PFSK-1 (cell line): ENCODE measurements around the gene RPRD2.

Experiments used
- FOXP2 ChIP-seq: optimal IDR thresholded peaks from 2 replicates; pipeline ENCODE3; 2011; ENCODE audit warnings: borderline replicate concordance, control low read depth, inconsistent platforms; ENCODE audit not compliant: insufficient read depth; ENCODE audit errors: extremely low read length, extremely low read depth
- POLR2AphosphoS5 ChIP-seq: IDR thresholded peaks from 2 replicates; pipeline ENCODE4 v1.6.1; 2012; ENCODE audit warnings: low read depth, mild to moderate bottlenecking, control low read depth, low read length, moderate library complexity
- SIN3A ChIP-seq: IDR thresholded peaks from 2 replicates; pipeline ENCODE4 v1.6.1; 2012; ENCODE audit warnings: mild to moderate bottlenecking, low read length, moderate library complexity, borderline replicate concordance; ENCODE audit not compliant: insufficient read depth
- TAF1 ChIP-seq: IDR thresholded peaks from 2 replicates; pipeline ENCODE4 v1.6.1; 2012; ENCODE audit warnings: low read length, control low read depth, borderline replicate concordance; ENCODE audit not compliant: insufficient read depth
- TF ChIP-seq, protein P1 (sequence below), 2 experiments: IDR thresholded peaks; 2 replicates each; pipeline versions ENCODE4 v1.6.1 to v1.8.0; 2011 to 2012; ENCODE audit warnings: low read depth in 2 of 2, low read length in 2 of 2, control low read depth in 1 of 2, inconsistent platforms in 1 of 2, mild to moderate bottlenecking in 1 of 2, moderate library complexity in 1 of 2; ENCODE audit not compliant: insufficient read depth in 1 of 2

The RPRD2 gene

DNA sequence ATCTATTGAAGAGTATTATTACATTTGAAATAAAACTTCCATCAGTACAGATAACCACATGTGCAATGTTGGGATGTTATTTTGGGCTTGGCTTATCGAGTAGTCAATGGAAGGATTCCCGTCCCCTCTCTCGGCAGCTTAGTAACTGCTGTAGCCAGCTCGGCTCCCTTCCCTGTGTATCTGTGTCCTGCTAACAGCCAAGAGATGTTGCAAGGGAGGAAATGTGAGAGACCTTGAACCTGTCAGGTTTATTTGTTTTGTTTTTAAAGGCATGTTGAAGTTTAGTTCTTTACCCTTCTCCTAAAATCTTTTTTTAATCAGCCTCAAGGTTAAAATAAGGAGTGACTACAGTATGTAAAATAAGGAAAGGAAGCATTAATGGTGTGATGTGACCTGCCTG, 109.7 kb downstream of the RPRD2 start:
- TF ChIP-seq SIN3A: no peak

DNA sequence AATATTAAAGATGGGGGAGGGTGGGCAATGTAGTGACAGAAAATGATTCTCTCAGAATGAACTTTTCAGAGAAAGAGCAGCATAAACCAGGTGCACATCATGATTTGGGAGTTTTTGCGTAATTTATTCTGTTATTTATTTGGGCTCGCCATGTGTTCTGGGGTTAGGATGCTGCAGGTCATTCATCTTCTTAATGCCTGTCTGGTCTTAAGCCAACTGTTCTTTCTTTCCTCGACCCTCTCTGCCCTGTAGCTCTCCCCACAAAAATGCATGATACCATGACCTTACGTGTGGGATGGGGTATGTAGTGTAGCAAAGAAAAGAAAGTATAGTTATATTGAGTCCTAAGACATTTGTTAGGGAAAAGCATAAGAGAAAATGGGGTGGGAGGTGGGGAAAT, 110.9 kb downstream of the RPRD2 start:
- TF ChIP-seq, protein P1, sequence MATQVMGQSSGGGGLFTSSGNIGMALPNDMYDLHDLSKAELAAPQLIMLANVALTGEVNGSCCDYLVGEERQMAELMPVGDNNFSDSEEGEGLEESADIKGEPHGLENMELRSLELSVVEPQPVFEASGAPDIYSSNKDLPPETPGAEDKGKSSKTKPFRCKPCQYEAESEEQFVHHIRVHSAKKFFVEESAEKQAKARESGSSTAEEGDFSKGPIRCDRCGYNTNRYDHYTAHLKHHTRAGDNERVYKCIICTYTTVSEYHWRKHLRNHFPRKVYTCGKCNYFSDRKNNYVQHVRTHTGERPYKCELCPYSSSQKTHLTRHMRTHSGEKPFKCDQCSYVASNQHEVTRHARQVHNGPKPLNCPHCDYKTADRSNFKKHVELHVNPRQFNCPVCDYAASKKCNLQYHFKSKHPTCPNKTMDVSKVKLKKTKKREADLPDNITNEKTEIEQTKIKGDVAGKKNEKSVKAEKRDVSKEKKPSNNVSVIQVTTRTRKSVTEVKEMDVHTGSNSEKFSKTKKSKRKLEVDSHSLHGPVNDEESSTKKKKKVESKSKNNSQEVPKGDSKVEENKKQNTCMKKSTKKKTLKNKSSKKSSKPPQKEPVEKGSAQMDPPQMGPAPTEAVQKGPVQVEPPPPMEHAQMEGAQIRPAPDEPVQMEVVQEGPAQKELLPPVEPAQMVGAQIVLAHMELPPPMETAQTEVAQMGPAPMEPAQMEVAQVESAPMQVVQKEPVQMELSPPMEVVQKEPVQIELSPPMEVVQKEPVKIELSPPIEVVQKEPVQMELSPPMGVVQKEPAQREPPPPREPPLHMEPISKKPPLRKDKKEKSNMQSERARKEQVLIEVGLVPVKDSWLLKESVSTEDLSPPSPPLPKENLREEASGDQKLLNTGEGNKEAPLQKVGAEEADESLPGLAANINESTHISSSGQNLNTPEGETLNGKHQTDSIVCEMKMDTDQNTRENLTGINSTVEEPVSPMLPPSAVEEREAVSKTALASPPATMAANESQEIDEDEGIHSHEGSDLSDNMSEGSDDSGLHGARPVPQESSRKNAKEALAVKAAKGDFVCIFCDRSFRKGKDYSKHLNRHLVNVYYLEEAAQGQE (IDR thresholded peaks at IDR 0.05; ENCODE audit: insufficient read depth in 1 of 2, low read depth in 2 of 2, low read length in 2 of 2): no peak

DNA sequence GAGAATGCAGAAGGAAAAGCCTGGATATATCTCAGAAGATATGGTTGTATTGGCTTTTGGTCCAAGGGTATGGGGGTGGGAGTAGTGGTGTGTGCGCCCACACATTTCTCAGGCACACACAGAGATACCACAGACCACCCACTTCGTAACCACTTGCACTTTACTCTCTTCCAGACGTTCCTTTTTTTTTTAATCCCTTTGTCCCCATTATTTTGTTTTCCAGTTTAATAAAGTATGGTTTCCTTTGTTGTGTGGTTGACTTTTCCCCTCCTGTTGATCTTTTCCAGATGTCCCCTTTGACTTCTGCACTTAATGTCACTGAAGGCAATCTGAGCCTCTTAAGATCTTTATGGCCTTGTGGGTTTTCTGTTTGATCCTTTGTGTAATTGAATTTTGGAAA, 112.8 kb downstream of the RPRD2 start:
- TF ChIP-seq, protein P1 (IDR thresholded peaks at IDR 0.05; ENCODE audit: insufficient read depth in 1 of 2, low read depth in 2 of 2, low read length in 2 of 2): no peak
- TF ChIP-seq SIN3A (no peak), POLR2AphosphoS5 (no peak), FOXP2 (no peak), TAF1 (no peak)

DNA sequence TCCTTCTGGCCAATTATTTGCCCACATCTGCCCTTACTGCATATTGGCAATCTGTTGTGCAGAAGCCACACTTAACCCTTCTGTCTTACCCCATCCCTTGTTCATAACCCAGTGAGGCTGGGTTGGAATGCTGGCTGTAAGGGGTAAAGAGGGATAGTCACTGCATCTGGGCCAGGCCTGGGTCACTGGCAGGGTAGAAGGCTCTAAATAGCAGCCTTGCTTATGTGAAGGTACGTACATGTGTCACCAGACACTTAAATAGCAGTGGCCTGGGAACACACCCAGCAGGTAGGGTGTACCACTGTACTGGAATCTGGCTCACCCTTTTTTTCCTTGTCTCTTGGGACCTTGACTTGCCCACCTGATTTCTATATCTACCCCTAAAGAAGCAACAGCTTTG, 113.4 kb downstream of the RPRD2 start:
- no peak for TF ChIP-seq SIN3A
- TF ChIP-seq, protein P1 (IDR thresholded peaks at IDR 0.05; ENCODE audit: insufficient read depth in 1 of 2, low read depth in 2 of 2, low read length in 2 of 2): no peak
- no peak for TF ChIP-seq FOXP2
- no peak for TF ChIP-seq POLR2AphosphoS5
- no peak for TF ChIP-seq TAF1

DNA sequence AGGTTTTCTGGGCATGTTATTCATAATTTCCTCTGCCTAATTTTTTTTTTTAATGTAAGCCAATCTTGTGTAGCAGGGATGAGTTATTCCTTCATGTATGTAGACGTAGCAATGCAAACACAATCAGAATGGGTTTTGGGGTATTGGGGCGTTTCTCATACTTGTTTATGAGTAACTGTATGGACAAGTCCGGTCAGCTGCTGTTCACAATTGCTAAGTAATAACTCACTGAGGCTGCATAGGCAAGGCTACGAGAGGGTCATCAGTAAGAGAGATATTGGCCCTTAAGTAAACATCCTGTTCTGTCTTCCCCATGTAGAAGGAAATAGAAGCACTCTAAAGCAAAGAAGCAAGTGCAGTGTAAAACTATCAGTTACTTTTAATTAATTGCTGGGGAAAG, 113.8 kb downstream of the RPRD2 start:
- TF ChIP-seq SIN3A: no peak
- TF ChIP-seq TAF1: no peak
- TF ChIP-seq POLR2AphosphoS5: no peak
- TF ChIP-seq FOXP2: no peak
- TF ChIP-seq, protein P1 (IDR thresholded peaks at IDR 0.05; ENCODE audit: insufficient read depth in 1 of 2, low read depth in 2 of 2, low read length in 2 of 2): no peak

DNA sequence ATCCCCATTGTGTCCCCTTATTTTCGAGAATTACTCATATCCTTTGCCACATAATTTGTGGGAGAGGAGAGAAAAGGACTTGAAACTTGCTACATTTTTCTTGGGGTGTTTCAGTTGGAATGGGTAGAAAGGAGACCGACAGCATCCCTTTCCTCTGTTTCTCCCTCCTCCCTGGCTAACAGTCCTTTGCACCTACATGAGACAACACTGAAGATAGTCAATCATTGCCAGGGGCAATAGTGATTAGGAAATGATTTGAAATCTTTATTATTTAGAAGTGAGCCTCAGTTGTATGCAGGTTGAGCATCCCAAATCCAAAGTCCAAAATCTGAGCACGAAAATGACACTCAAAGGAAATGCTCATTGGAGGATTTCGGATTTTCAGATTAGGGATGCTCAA, 115.4 kb downstream of the RPRD2 start:
- no peak for TF ChIP-seq TAF1
- no peak for TF ChIP-seq FOXP2
- TF ChIP-seq POLR2AphosphoS5: no peak
- TF ChIP-seq, protein P1 (IDR thresholded peaks at IDR 0.05; ENCODE audit: insufficient read depth in 1 of 2, low read depth in 2 of 2, low read length in 2 of 2): no peak
- TF ChIP-seq SIN3A: no peak
